ENCODE measurements around the gene ZC3H18. TPM values are rescaled to one million over a fixed set of nuclear protein-coding genes. Genes with fewer than 3 reads are reported as not detected.

Gene ZC3H18
- polyA plus RNA-seq, 1 donor from 2014 or later, result 12.8 TPM

DNA sequence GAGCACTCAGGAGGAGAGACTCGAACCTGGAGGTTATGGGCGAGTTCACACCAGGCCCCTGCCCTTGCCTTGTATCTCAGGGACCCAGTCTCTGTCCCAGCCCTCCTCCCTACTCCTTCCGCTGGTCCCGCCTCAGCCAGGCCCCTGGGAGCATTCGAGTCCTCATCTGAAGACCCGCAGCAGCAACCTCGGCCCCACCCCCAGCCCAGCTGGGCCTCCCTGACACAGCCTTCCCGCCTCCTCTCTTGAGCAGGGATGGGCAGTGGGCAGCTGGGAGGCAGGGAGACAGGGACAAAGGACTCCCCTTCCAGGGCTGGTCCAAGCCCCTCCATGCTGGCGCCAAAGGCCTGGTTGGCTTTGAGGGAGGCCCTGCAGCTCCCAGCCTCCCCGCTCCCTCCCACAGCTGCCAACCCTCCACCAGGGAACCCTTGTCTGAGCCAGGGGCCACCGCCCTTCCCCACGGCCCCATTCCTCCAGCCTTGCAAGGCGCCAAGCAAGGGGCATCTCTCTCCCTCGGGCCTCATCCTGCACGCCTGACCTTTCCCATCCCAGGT, 15.4 kb upstream of the ZC3H18 start:
- no peak overlapping the region for H3K9ac ChIP-seq (ENCODE audit: low read length)
- no peak overlapping the region for H3K4me3 ChIP-seq (ENCODE audit: low read length)
- no peaks in the 10 kb centered on the region for H4K20me1 ChIP-seq (ENCODE audit: insufficient read depth)
- H3K9me2 ChIP-seq (ENCODE audit: insufficient read depth, low read length), result no peaks in the 10 kb centered on the region
- H3K27ac ChIP-seq (ENCODE audit: low read length), result no peak overlapping the region
- H3K4me2 ChIP-seq (ENCODE audit: low read length), result no peak overlapping the region
- no peak overlapping the region for H2AFZ ChIP-seq (ENCODE audit: low read depth, low read length)
- H3K79me2 ChIP-seq (replicated peaks; ENCODE audit: insufficient read depth, low read length), result no peaks in the 10 kb centered on the region
- no peaks in the 10 kb centered on the region for H3K9me3 ChIP-seq (ENCODE audit: low read length)
- H3F3A ChIP-seq (ENCODE audit: insufficient read depth, low read length, poor library complexity, severe bottlenecking), result no peaks in the 10 kb centered on the region
- H3K27me3 ChIP-seq (ENCODE audit: insufficient read depth, low read depth, low read length), result peaks cover 3% of the 10 kb centered on the region
- TF ChIP-seq EZH2 (IDR thresholded peaks at IDR 0.05; ENCODE audit: borderline replicate concordance, insufficient read depth, low read length, poor library complexity, severe bottlenecking) (no peak), SMC3 (conservative IDR thresholded peaks at IDR 0.05; ENCODE audit: poor library complexity) (no peak), MXI1 (conservative IDR thresholded peaks at IDR 0.05; ENCODE audit: poor library complexity, severe bottlenecking) (no peak), TAF1 (IDR thresholded peaks at IDR 0.05; ENCODE audit: low read depth) (no peak), EP300 (conservative IDR thresholded peaks at IDR 0.05; ENCODE audit: poor library complexity, severe bottlenecking) (no peak), RAD21 (conservative IDR thresholded peaks at IDR 0.05) (no peak), POLR2AphosphoS5 (IDR thresholded peaks at IDR 0.05) (no peak)
- TF ChIP-seq, protein P1, sequence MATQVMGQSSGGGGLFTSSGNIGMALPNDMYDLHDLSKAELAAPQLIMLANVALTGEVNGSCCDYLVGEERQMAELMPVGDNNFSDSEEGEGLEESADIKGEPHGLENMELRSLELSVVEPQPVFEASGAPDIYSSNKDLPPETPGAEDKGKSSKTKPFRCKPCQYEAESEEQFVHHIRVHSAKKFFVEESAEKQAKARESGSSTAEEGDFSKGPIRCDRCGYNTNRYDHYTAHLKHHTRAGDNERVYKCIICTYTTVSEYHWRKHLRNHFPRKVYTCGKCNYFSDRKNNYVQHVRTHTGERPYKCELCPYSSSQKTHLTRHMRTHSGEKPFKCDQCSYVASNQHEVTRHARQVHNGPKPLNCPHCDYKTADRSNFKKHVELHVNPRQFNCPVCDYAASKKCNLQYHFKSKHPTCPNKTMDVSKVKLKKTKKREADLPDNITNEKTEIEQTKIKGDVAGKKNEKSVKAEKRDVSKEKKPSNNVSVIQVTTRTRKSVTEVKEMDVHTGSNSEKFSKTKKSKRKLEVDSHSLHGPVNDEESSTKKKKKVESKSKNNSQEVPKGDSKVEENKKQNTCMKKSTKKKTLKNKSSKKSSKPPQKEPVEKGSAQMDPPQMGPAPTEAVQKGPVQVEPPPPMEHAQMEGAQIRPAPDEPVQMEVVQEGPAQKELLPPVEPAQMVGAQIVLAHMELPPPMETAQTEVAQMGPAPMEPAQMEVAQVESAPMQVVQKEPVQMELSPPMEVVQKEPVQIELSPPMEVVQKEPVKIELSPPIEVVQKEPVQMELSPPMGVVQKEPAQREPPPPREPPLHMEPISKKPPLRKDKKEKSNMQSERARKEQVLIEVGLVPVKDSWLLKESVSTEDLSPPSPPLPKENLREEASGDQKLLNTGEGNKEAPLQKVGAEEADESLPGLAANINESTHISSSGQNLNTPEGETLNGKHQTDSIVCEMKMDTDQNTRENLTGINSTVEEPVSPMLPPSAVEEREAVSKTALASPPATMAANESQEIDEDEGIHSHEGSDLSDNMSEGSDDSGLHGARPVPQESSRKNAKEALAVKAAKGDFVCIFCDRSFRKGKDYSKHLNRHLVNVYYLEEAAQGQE (IDR thresholded peaks at IDR 0.05; ENCODE audit: borderline replicate concordance), result no peak
- TF ChIP-seq, protein P2, sequence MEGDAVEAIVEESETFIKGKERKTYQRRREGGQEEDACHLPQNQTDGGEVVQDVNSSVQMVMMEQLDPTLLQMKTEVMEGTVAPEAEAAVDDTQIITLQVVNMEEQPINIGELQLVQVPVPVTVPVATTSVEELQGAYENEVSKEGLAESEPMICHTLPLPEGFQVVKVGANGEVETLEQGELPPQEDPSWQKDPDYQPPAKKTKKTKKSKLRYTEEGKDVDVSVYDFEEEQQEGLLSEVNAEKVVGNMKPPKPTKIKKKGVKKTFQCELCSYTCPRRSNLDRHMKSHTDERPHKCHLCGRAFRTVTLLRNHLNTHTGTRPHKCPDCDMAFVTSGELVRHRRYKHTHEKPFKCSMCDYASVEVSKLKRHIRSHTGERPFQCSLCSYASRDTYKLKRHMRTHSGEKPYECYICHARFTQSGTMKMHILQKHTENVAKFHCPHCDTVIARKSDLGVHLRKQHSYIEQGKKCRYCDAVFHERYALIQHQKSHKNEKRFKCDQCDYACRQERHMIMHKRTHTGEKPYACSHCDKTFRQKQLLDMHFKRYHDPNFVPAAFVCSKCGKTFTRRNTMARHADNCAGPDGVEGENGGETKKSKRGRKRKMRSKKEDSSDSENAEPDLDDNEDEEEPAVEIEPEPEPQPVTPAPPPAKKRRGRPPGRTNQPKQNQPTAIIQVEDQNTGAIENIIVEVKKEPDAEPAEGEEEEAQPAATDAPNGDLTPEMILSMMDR (IDR thresholded peaks at IDR 0.05; ENCODE audit: poor library complexity, severe bottlenecking), result no peak
- H3K36me3 ChIP-seq (ENCODE audit: insufficient read depth, low read length), result no peaks in the 10 kb centered on the region

DNA sequence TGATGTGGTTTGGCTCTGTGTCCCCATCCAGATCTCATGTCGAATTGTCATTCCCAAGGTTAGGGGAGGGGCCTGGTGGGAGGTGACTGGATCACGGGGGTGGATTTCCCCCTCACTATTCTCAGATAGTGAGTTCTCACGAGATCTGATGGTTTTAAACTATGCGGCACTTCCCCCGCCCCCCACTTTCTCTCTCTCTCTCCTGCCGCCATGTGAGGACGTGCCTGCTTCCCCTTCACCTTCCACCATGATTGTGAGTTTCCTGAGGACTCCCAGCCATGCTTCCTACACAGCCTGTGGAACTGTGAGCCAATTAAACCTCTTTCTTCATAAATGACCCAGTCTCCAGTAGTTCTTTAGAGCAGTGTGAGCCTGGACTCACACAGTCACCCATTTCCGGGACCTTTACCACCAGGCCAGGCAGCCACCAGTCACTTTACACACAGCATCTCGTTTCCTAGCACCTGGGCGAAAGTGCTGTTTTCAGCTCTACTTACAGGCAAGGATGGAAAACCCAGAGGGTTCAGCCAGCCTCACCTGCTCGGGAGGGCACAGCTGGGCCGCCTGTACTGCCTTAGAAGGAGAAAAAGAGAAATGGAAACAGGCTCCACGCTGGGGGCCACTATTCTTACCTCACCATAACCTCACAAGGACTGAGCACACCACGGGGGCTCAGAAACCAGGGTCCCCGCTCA, 13.8 kb upstream of the ZC3H18 start:
- Histone ChIP-seq H3K27ac (ENCODE audit: low read length) (no peak overlapping the region), H3K9me2 (ENCODE audit: insufficient read depth, low read length) (no peaks in the 10 kb centered on the region), H2AFZ (ENCODE audit: low read depth, low read length) (no peak overlapping the region), H3K27me3 (ENCODE audit: insufficient read depth, low read depth, low read length) (no peaks in the 10 kb centered on the region), H3K4me2 (ENCODE audit: low read length) (no peak overlapping the region), H3K79me2 (replicated peaks; ENCODE audit: insufficient read depth, low read length) (no peaks in the 10 kb centered on the region), H3K9me3 (ENCODE audit: low read length) (no peaks in the 10 kb centered on the region), H3F3A (ENCODE audit: insufficient read depth, low read length, poor library complexity, severe bottlenecking) (no peaks in the 10 kb centered on the region), H3K9ac (ENCODE audit: low read length) (no peak overlapping the region), H3K36me3 (ENCODE audit: insufficient read depth, low read length) (no peaks in the 10 kb centered on the region), H3K4me3 (ENCODE audit: low read length) (no peak overlapping the region), H4K20me1 (ENCODE audit: insufficient read depth) (no peaks in the 10 kb centered on the region)
- TF ChIP-seq TAF1 (IDR thresholded peaks at IDR 0.05; ENCODE audit: low read depth) (no peak), EP300 (conservative IDR thresholded peaks at IDR 0.05; ENCODE audit: poor library complexity, severe bottlenecking) (no peak), POLR2AphosphoS5 (IDR thresholded peaks at IDR 0.05) (no peak), SMC3 (conservative IDR thresholded peaks at IDR 0.05; ENCODE audit: poor library complexity) (no peak), RAD21 (conservative IDR thresholded peaks at IDR 0.05) (no peak), EZH2 (IDR thresholded peaks at IDR 0.05; ENCODE audit: borderline replicate concordance, insufficient read depth, low read length, poor library complexity, severe bottlenecking) (no peak), MXI1 (conservative IDR thresholded peaks at IDR 0.05; ENCODE audit: poor library complexity, severe bottlenecking) (no peak)
- TF ChIP-seq, protein P1 (IDR thresholded peaks at IDR 0.05; ENCODE audit: borderline replicate concordance), result no peak
- TF ChIP-seq, protein P2 (IDR thresholded peaks at IDR 0.05; ENCODE audit: poor library complexity, severe bottlenecking), result no peak
